Measurements from ENCODE around the gene STOM. TPM values are rescaled to one million over a fixed set of nuclear protein-coding genes. Genes with fewer than 3 reads are reported as not detected.

Gene STOM
- total and polyA plus RNA-seq, 10 of the 15 experiments (the other 5 are each of a cell fraction or from before 2014, with no cell fraction given) = 6.7 to 47.4 (median 39.8) TPM

GRCh38 chr9:121302341-121302740 is 67.7 kb downstream of the STOM start:
- RAD21 ChIA-PET (ENCODE audit: unreplicated experiment) = no interaction called here
- no TSS peak for BruUV-seq (replicated peaks)

More at GRCh38 chr9:121302341-121302740, 67.7 kb downstream of the STOM start:
- H2AFZ ChIP-seq (ENCODE audit: control insufficient read depth, low read depth, low read length) = no peak overlapping the region
- WGBS (ENCODE audit: insufficient coverage, insufficient replicate concordance, low lambda C conversion rate, missing lambda C conversion rate) = 80% methylated on average over 5 of the region's 5 CpGs
- FAIRE-seq = no peak
- H3K4me1 ChIP-seq (ENCODE audit: control insufficient read depth, insufficient read depth, low read length) = peaks cover 4% of the 10 kb centered on the region; the same call in 1 of the 2 replicates
- no peaks in the 10 kb centered on the region for H3K9me3 ChIP-seq (replicated peaks; ENCODE audit: control insufficient read depth, insufficient read depth, low read length)
- ChIA-PET SMC1A (ENCODE audit: uncharacterized antibody, unreplicated experiment) (no interaction called here), CTCF (no interaction called here), POLR2A (no interaction called here)
- intact Hi-C loops (cut with micrococcal nuclease; ENCODE audit: unreplicated experiment) (no loop called here), in situ Hi-C loops (cut with MboI) (no loop called here)
- no peak overlapping the region for H3K4me2 ChIP-seq (ENCODE audit: control insufficient read depth, insufficient read depth)
- no peaks in the 10 kb centered on the region for H3K79me2 ChIP-seq (ENCODE audit: control insufficient read depth, insufficient read depth, low read length)
- H3K27me3 ChIP-seq (replicated peaks in 1 of 2; ENCODE audit: control insufficient read depth in 2 of 2, insufficient read depth in 2 of 2, low read length in 1 of 2) = no peaks in the 10 kb centered on the region
- ATAC-seq = no peak
- H4K20me1 ChIP-seq (ENCODE audit: control insufficient read depth, insufficient read depth) = no peaks in the 10 kb centered on the region
- H3K4me3 ChIP-seq = no peak overlapping the region
- no peak overlapping the region for H3K27ac ChIP-seq (ENCODE audit: control insufficient read depth, insufficient read depth)
- H3K36me3 ChIP-seq (ENCODE audit: control insufficient read depth in 2 of 2, insufficient read depth in 2 of 2, low read length in 1 of 2) = no peaks in the 10 kb centered on the region; a peak in 1 of 4 replicates
- TF ChIP-seq, protein P1, sequence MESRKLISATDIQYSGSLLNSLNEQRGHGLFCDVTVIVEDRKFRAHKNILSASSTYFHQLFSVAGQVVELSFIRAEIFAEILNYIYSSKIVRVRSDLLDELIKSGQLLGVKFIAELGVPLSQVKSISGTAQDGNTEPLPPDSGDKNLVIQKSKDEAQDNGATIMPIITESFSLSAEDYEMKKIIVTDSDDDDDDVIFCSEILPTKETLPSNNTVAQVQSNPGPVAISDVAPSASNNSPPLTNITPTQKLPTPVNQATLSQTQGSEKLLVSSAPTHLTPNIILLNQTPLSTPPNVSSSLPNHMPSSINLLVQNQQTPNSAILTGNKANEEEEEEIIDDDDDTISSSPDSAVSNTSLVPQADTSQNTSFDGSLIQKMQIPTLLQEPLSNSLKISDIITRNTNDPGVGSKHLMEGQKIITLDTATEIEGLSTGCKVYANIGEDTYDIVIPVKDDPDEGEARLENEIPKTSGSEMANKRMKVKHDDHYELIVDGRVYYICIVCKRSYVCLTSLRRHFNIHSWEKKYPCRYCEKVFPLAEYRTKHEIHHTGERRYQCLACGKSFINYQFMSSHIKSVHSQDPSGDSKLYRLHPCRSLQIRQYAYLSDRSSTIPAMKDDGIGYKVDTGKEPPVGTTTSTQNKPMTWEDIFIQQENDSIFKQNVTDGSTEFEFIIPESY (IDR thresholded peaks at IDR 0.05) = no peak
- TF ChIP-seq EGR1 (IDR thresholded peaks at IDR 0.05; ENCODE audit: borderline replicate concordance in 1 of 2, low read depth in 2 of 2, low read length in 2 of 2) = no peak
- TF ChIP-seq, protein P2, sequence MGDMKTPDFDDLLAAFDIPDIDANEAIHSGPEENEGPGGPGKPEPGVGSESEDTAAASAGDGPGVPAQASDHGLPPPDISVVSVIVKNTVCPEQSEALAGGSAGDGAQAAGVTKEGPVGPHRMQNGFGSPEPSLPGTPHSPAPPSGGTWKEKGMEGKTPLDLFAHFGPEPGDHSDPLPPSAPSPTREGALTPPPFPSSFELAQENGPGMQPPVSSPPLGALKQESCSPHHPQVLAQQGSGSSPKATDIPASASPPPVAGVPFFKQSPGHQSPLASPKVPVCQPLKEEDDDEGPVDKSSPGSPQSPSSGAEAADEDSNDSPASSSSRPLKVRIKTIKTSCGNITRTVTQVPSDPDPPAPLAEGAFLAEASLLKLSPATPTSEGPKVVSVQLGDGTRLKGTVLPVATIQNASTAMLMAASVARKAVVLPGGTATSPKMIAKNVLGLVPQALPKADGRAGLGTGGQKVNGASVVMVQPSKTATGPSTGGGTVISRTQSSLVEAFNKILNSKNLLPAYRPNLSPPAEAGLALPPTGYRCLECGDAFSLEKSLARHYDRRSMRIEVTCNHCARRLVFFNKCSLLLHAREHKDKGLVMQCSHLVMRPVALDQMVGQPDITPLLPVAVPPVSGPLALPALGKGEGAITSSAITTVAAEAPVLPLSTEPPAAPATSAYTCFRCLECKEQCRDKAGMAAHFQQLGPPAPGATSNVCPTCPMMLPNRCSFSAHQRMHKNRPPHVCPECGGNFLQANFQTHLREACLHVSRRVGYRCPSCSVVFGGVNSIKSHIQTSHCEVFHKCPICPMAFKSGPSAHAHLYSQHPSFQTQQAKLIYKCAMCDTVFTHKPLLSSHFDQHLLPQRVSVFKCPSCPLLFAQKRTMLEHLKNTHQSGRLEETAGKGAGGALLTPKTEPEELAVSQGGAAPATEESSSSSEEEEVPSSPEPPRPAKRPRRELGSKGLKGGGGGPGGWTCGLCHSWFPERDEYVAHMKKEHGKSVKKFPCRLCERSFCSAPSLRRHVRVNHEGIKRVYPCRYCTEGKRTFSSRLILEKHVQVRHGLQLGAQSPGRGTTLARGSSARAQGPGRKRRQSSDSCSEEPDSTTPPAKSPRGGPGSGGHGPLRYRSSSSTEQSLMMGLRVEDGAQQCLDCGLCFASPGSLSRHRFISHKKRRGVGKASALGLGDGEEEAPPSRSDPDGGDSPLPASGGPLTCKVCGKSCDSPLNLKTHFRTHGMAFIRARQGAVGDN (IDR thresholded peaks at IDR 0.05) = no peak
- no peak for TF ChIP-seq PBX3 (IDR thresholded peaks at IDR 0.05; ENCODE audit: insufficient replicate concordance, low read depth, low read length)
- DNase-seq (ENCODE audit: low read depth, low spot score) = no peak
- H3K9ac ChIP-seq (ENCODE audit: control insufficient read depth, insufficient read depth, low read length) = no peak overlapping the region

Measured in GM12878 (cell line).